ENCODE data around the gene CALHM2. TPM values are rescaled to one million over a fixed set of nuclear protein-coding genes. Genes with fewer than 3 reads are reported as not detected.

Gene CALHM2
- total RNA-seq, 1 donor from 2014 or later: 3.5 TPM

DNA sequence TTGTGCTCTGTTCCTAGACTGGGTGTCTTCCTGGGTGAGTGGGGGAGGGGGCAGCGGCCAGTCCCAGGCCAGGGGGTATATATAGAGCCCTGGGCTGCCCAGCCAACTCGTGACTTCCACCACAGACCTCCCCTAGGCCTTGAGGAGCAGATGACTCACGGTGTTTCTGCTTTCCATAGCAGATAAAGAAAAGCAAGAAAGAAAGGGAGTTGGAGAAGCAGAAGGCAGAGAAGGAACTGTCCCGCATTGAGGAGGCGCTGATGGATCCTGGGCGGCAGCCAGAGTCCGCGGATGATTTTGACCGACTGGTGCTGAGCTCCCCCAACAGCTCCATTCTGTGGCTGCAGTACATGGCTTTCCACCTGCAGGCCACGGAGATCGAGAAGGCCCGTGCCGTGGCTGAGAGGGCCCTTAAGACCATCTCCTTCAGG is 10.1 kb downstream of the CALHM2 start:
- H3K9me3 Mint-ChIP-seq: no peaks in the 10 kb centered on the region
- no peaks in the 10 kb centered on the region for H3K27me3 Mint-ChIP-seq
- no peak for DNase-seq (ENCODE audit: extremely low spot score, unreplicated experiment)
- TF ChIP-seq, protein P1, sequence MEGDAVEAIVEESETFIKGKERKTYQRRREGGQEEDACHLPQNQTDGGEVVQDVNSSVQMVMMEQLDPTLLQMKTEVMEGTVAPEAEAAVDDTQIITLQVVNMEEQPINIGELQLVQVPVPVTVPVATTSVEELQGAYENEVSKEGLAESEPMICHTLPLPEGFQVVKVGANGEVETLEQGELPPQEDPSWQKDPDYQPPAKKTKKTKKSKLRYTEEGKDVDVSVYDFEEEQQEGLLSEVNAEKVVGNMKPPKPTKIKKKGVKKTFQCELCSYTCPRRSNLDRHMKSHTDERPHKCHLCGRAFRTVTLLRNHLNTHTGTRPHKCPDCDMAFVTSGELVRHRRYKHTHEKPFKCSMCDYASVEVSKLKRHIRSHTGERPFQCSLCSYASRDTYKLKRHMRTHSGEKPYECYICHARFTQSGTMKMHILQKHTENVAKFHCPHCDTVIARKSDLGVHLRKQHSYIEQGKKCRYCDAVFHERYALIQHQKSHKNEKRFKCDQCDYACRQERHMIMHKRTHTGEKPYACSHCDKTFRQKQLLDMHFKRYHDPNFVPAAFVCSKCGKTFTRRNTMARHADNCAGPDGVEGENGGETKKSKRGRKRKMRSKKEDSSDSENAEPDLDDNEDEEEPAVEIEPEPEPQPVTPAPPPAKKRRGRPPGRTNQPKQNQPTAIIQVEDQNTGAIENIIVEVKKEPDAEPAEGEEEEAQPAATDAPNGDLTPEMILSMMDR (conservative IDR thresholded peaks at IDR 0.05): no peak
- H3K27ac Mint-ChIP-seq: no peak overlapping the region
- no peaks in the 10 kb centered on the region for H3K4me1 Mint-ChIP-seq (ENCODE audit: unreplicated experiment)
- H3K4me3 Mint-ChIP-seq: no peak overlapping the region
- H3K36me3 Mint-ChIP-seq: peaks cover 26% of the 10 kb centered on the region

DNA sequence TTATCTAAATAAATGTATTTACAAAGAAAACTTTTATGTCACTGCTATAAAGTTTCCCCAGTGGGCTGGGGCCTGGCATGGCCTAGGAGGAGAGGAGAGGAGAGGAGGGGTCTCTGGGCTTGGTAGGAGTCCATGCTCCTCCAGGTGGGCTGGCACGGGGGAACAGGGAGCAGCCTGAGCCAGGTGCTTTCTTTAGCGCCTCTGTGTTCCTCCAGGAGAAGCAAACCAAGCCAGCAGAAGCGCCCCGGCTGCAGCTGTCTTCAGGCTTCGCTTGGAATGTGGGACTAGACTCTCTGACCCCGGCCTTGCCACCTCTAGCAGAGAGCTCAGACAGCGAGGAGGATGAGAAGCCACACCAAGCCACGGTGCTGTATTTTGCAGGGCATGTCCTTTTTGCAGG is 10.6 kb downstream of the CALHM2 start:
- H3K4me1 Mint-ChIP-seq (ENCODE audit: unreplicated experiment): no peaks in the 10 kb centered on the region

GRCh38 chr10:103441206-103441605 is 11.0 kb downstream of the CALHM2 start:
- no peak overlapping the region for H3K27ac Mint-ChIP-seq
- peaks cover 35% of the 10 kb centered on the region for H3K36me3 Mint-ChIP-seq
- H3K27me3 Mint-ChIP-seq: no peaks in the 10 kb centered on the region
- TF ChIP-seq, protein P1 (conservative IDR thresholded peaks at IDR 0.05): no peak
- no peaks in the 10 kb centered on the region for H3K9me3 Mint-ChIP-seq
- H3K4me1 Mint-ChIP-seq (ENCODE audit: unreplicated experiment): no peaks in the 10 kb centered on the region
- no peak for DNase-seq (ENCODE audit: extremely low spot score, unreplicated experiment)
- H3K4me3 Mint-ChIP-seq: no peak overlapping the region

More for the DNA sequence above, 10.6 kb downstream of the CALHM2 start:
- H3K27ac Mint-ChIP-seq: no peak overlapping the region
- no peak overlapping the region for H3K4me3 Mint-ChIP-seq
- no peaks in the 10 kb centered on the region for H3K27me3 Mint-ChIP-seq
- H3K36me3 Mint-ChIP-seq: peaks cover 30% of the 10 kb centered on the region
- no peaks in the 10 kb centered on the region for H3K9me3 Mint-ChIP-seq
- DNase-seq (ENCODE audit: extremely low spot score, unreplicated experiment): no peak
- TF ChIP-seq, protein P1 (conservative IDR thresholded peaks at IDR 0.05): no peak

DNA sequence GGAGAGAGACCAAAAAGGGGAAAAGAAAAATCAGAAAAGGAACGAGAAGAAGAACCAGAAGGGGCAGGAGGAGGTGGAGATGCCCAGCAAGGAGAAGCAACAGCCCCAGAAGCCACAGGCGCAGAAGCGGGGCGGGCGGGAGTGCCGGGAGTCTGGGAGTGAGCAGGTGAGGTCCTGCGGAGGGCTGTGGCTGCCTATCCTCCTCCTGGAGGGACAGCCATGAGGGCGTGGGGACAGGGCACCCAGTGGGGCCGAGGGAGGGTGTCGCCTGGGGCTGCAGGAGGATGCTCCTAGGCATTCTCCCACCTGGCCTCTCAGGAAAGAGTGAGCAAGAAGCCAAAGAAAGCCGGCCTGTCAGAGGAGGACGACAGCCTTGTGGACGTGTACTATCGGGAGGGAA is 11.8 kb downstream of the CALHM2 start:
- Mint-ChIP-seq H3K27me3 (no peaks in the 10 kb centered on the region), H3K27ac (no peak overlapping the region)

DNA sequence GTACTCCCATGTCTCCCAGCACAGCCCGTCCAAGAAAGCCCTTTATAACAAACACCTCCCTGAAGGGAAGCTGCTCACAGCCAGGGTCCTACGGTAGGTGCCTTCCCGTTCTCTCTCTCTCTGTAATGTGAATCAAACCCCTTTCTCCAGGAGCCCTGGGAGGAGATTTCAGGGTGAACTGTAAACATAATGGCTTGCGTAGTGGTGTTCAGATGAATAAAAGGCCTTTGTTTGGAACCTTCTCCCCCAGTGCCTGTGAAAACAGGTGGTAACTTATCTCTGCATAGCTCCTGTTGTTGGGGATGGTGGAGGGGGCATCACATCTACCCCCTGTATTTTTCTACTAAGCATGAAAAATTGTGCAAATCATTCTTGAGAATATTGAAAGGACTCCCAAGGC is 12.4 kb downstream of the CALHM2 start:
- H3K4me1 Mint-ChIP-seq (ENCODE audit: unreplicated experiment): no peaks in the 10 kb centered on the region
- H3K9me3 Mint-ChIP-seq: no peaks in the 10 kb centered on the region
- peaks cover 31% of the 10 kb centered on the region for H3K36me3 Mint-ChIP-seq
- TF ChIP-seq, protein P1 (conservative IDR thresholded peaks at IDR 0.05): no peak
- H3K27me3 Mint-ChIP-seq: no peaks in the 10 kb centered on the region
- H3K27ac Mint-ChIP-seq: no peak overlapping the region
- DNase-seq (ENCODE audit: extremely low spot score, unreplicated experiment): no peak
- H3K4me3 Mint-ChIP-seq: no peak overlapping the region

More for the DNA sequence above, 11.8 kb downstream of the CALHM2 start:
- Mint-ChIP-seq H3K4me3 (no peak overlapping the region), H3K36me3 (peaks cover 35% of the 10 kb centered on the region), H3K4me1 (ENCODE audit: unreplicated experiment) (no peaks in the 10 kb centered on the region), H3K9me3 (no peaks in the 10 kb centered on the region)
- TF ChIP-seq, protein P1 (conservative IDR thresholded peaks at IDR 0.05): no peak
- DNase-seq (ENCODE audit: extremely low spot score, unreplicated experiment): no peak

GRCh38 chr10:103433858-103434257 is 18.3 kb downstream of the CALHM2 start:
- Mint-ChIP-seq H3K27me3 (no peaks in the 10 kb centered on the region), H3K36me3 (peaks cover 37% of the 10 kb centered on the region), H3K4me1 (ENCODE audit: unreplicated experiment) (no peaks in the 10 kb centered on the region), H3K27ac (no peak overlapping the region), H3K4me3 (no peak overlapping the region), H3K9me3 (no peaks in the 10 kb centered on the region)
- TF ChIP-seq, protein P1 (conservative IDR thresholded peaks at IDR 0.05): no peak
- no peak for DNase-seq (ENCODE audit: extremely low spot score, unreplicated experiment)

All from type B pancreatic cell (in vitro differentiated cells).